ENCODE results near the gene SHROOM2.
A peak's percentile ranks its signal among the peaks of the same experiment; 100 is the strongest.

Gene SHROOM2

GRCh38 chrX:9785944-9786797 lies at the start of gene SHROOM2:
SHROOM2 (plus strand) TSS chrX:9786429; CDS start chrX:9786546, 117 bp downstream.
- no peak for DNase-seq
- Histone ChIP-seq H3K36me3 (no peaks in the 10 kb centered on the region), H3K9me3 (no peaks in the 10 kb centered on the region), H3K4me1 (peaks cover 0 to 12% (median 3%) of the 10 kb centered on the region in 4 donors), H3K27me3 (peaks cover 0 to 14% of the 10 kb centered on the region in 2 donors), H3K4me3 (peak within 1 kb of the TSS; percentile 37 to 53), H3K27ac (no peak within 1 kb of the TSS)
- TF ChIP-seq CTCF (IDR thresholded peaks at IDR 0.05), result no peak
- intact Hi-C loops (cut with DNase I; ENCODE audit: low total_unique reads), result no loop called here

GRCh38 chrX:9737363-9737762 lies 48.9 kb upstream of the SHROOM2 start:
- peaks cover 0 to 3% (median 2%) of the 10 kb centered on the region in 3 donors for H3K9me3 ChIP-seq
- H3K4me1 ChIP-seq, result no peaks in the 10 kb centered on the region
- no peak overlapping the region for H3K4me3 ChIP-seq
- H3K36me3 ChIP-seq, result no peaks in the 10 kb centered on the region
- intact Hi-C loops (cut with DNase I; ENCODE audit: low total_unique reads), result no loop called here
- no peak for DNase-seq
- no peaks in the 10 kb centered on the region for H3K27me3 ChIP-seq
- no peak overlapping the region for H3K27ac ChIP-seq
- TF ChIP-seq CTCF (IDR thresholded peaks at IDR 0.05), result no peak

GRCh38 chrX:9738151-9738550 lies 48.1 kb upstream of the SHROOM2 start:
- no peaks in the 10 kb centered on the region for H3K4me1 ChIP-seq
- H3K36me3 ChIP-seq, result no peaks in the 10 kb centered on the region
- no peak for TF ChIP-seq CTCF (IDR thresholded peaks at IDR 0.05)
- DNase-seq, result no peak
- no peak overlapping the region for H3K27ac ChIP-seq
- H3K9me3 ChIP-seq, result peaks cover 0 to 3% (median 2%) of the 10 kb centered on the region in 3 donors
- intact Hi-C loops (cut with DNase I; ENCODE audit: low total_unique reads), result no loop called here
- no peak overlapping the region for H3K4me3 ChIP-seq
- H3K27me3 ChIP-seq, result no peaks in the 10 kb centered on the region

GRCh38 chrX:9739130-9739529 lies 47.1 kb upstream of the SHROOM2 start:
- TF ChIP-seq CTCF (IDR thresholded peaks at IDR 0.05), result no peak
- Histone ChIP-seq H3K27me3 (no peaks in the 10 kb centered on the region), H3K27ac (no peak overlapping the region), H3K36me3 (no peaks in the 10 kb centered on the region), H3K4me1 (no peaks in the 10 kb centered on the region), H3K9me3 (peaks cover 0 to 3% (median 0%) of the 10 kb centered on the region in 3 donors), H3K4me3 (no peak overlapping the region)
- intact Hi-C loops (cut with DNase I; ENCODE audit: low total_unique reads), result no loop called here
- no peak for DNase-seq

GRCh38 chrX:9745417-9746115 lies 40.7 kb upstream of the SHROOM2 start:
- H3K4me1 ChIP-seq, result no peaks in the 10 kb centered on the region
- no peaks in the 10 kb centered on the region for H3K36me3 ChIP-seq
- no peak for TF ChIP-seq CTCF (IDR thresholded peaks at IDR 0.05)
- no peaks in the 10 kb centered on the region for H3K9me3 ChIP-seq
- intact Hi-C loops (cut with DNase I; ENCODE audit: low total_unique reads), result no loop called here
- H3K27me3 ChIP-seq, result no peaks in the 10 kb centered on the region
- no peak overlapping the region for H3K27ac ChIP-seq
- no peak overlapping the region for H3K4me3 ChIP-seq
- no peak for DNase-seq
